DMS114 treated with DMSO at 0.1 percent for 48 hours (cell line): Measurements from ENCODE around the gene PILRA.
"Not testable (repeated sequence)": the region's sequence is repeated elsewhere in the genome, so short reads cannot be mapped to it uniquely, and the experiment has no call there.

Experiments used
- DNase-seq: peaks from one replicate; lab custom pipeline; 2025; ENCODE audit not compliant: unreplicated experiment; lab: John Stamatoyannopoulos, UW

The PILRA gene

DNA sequence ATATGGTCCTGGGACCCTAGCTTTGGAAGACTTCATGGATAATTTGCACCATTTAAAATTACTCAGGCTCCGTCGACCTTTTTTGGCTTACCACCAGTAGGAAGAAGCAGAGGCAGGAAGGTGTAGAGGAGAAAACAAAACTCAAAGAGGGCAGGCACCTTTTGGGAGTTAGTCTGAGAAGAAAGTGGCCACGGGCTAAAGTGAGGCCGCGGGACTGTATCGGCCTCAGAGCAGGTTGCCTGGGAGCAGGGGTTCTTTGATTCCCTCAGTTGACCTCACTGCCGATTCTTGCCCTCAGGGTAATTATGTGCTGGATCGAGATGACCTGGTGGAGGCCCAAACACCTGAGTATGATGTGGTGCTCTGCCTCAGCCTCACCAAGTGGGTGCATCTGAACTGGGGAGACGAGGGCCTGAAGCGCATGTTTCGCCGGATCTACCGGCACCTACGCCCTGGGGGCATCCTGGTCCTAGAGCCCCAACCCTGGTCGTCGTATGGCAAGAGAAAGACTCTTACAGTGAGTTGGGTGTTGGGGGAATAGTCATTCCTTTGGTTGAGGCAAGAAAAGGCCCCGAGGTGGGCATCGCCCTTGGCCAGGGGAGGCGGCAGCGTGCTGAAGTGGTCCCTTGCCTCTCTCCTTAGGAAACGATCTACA is 59.5 kb downstream of the PILRA start:
- no peak for DNase-seq

DNA sequence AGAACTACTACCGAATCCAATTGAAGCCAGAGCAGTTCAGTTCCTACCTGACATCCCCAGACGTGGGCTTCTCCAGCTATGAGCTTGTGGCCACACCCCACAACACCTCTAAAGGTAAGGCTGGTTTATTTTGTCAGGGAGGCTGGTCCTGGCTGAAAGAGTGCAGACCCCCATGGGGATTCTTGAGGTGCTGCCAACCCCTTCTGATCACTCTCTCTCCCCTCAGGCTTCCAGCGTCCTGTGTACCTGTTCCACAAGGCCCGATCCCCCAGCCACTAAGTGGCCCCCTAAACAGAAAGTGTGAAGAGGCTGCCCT is 59.9 kb downstream of the PILRA start:
- DNase-seq = no peak

DNA sequence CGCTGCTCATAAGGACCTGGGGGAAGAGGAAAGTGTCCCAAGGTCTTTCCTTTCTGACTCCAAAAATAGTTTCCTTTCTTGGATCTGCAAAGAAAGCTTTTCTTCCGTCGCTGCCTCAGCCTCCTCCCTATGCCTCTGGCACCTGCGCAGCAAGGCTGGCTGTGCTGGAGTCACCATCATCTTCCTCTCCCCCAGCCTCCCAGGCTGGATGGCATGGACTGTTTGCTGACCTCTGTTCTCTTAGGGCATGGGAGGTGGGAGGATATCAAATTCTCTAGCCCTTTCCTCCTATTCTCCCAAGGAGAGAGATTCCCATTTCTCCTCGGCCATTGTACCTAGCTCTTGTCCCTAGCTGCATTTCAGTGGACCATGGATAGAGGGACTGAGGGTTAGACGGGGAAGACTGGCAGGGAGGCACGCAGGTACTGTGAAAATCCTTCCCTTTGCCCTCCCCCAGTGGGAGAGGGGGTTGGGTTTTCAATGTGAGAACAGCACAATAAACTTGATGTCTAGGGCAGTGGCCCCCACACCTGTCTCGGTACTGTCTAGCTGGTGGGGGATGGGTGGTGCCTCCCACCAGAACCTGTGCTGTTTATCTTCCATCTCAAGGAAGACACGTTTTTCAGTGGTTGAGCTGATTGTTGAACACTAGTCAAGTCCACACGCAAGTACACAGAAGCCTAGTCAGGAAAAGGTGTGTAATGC is 60.5 kb downstream of the PILRA start:
- DNase-seq = no peak

DNA sequence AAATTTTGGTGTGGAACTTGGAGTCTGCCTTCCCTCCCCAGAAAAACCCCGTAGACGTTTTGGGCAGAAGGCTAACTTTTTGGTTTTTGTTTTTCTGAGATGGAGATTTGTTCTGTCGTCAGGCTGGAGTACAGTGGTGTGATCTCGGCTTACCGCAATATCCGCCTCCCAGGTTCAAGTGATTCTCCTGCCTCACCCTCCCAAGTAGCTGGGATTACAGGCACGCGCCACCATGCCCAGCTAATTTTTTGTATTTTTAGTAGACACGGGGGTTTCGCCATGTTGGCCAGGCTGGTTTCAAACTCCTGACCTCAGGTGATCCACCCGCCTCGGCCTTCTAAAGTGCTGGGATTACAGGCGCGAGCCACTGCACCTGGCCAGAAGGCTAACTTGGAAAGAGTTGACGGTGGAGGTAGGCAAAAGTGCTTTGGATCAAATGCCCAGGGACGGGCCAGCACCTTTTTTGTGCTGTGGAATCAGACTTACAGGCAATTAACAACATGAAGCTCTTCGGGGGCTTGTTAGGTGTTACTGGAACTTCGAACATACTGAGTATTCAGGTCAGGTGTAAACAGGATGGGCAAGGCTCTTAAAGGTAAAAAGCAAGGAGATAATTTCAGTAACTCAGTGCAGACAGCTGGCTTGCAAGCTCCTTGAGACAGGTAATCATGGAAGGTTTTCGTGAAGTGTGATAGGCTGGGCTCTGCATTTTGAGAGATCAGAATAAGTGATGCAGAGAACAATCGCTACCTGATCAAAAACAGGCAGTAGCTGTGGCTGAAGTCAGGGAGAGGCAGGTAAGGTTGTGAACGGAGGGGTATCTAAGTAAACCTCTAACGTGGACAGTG is 61.2 kb downstream of the PILRA start:
- DNase-seq = no peak

DNA sequence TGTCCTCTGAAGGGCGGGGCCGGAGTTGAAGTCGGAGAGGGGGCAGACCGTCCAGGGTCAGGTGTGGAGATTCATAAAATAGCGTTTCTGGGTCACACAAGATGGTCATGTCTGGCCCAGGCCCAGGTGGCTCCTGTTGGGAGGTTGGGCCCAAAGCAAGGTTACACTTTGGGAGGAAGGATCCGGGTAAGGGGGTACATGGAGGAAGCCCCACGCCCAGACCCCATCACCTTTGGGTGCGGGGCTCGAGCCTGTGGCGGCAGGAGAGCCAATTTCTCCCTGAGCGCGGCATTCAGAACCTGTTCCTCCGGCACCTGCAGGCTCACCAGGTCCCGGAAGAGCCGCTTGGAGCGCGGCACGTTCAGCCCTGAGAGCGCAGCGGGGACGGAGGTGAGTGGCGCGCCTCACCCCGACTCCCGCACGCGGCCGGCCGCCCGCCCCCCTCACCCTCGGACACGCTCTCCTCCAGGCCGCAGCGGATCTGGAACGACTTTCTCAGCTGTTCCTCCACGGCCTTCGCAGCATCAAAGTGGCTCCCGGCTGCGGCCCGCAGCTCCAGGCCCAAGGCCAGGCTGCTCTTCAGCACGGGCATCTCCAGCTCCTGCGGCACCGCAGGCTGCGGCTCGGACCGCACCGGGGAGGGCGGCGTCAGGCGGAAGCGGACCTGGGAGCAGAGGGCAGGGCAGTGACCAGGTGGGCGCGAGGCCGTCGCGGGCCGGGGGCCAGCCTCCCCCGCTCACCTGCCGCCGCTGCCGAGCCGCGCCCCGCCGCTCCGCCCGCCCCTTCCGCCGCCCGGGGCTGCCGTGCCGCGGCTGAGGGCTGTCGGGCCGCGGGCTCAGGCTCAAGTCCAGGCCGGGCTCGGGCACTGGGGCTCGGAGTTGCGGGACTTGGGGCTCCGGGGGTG is 62.4 kb downstream of the PILRA start:
- no peak for DNase-seq

DNA sequence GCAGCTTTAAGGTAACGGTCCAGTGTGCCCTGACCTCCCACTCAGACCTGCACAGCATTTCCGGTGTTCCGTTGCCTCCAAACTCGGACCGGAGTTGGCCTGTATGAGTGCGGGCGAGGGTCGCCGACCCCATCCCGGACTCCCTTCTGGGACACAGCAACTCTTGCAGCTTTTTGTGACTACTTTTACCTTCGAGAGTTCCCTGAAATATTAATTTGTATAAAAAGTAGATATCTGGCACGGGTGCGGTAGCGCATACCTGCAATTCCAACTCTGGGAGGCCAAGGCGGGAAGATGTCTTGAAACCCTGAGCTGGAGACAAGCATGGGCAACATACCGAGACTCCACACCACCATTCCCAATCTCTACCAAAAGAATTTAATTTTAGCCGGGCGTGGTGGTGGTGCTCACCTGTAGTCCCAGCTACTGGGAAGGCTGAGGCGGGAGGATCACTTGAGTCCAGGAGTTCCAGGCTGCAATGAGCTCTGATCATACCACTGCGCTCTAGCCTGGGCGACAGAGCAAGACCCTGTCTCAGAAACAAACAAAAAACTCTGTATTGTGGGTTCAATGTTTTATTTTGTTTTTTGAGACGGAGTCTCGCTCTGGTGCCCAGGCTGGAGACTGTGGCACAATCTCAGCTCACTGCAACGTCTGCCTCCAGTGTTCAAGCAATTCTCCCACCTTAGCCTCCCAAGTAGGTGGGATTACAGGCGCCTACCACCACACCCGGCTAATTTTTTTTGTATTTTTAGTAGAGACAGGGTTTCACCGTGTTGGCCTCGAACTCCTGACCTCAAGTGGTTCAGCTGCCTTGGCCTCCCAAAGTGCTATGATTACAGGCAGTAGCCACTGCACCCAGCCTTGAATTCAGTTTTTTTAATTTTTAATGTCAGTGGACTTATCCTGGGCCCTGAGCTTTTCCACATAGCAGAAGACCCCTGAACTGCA is 64.1 kb downstream of the PILRA start:
- no peak for DNase-seq

DNA sequence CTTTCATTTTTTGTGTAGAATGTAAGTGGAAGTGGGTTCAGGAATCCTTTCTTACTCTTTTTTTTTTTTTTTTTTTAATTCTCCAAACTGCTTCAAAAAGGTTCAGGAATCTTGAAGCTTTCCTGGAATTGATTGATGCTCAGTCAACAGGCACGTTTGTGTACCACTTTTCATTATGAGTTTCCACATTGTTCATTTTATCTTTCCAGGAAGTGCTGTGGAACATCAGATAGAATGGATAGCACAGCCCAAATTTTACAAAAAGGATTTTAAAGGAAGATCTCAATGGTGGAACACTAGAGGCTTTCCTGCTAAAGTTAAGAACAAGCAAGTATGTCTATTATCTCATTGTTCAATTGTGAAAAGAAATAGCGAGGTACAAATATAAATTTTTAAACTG is 64.9 kb downstream of the PILRA start:
- DNase-seq = no peak

DNA sequence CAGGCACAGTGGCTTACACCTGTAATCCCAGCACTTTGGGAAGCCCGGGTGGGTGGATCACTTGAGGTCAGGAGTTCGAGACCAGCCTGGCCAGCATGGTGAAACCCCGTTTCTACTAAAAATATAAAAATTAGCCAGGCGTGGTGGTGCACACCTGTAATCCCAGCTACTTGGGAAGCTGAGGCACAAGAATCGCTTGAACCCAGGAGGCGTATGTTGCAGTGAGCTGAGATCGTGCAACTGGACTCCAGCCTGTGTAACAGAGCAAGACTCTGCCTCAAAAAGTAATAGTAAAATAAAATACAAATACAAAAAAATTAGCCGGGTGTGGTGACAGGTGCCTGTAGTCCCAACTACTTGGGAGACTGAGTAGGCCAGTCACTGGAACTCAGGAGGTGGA is 65.4 kb downstream of the PILRA start:
- DNase-seq = not testable (repeated sequence)

DNA sequence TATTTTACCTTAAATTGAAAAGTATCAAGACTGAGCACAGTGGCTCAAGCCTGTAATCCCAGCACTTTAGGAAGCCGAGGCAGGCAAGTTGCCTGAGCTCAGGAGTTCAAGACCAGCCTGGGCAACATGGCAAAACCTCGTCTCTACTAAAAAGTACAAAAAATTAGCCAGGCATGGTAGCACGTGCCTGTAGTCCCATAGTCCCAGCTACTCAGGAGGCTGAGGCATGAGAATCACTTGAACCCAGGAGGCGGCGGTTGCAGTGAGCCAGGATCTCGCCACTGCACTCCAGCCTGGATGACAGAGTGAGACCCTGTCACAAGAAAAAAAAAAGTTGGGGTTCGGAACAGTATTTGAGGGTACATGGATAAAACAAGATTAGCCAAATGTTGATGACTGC is 66.0 kb downstream of the PILRA start:
- not testable (repeated sequence) for DNase-seq

DNA sequence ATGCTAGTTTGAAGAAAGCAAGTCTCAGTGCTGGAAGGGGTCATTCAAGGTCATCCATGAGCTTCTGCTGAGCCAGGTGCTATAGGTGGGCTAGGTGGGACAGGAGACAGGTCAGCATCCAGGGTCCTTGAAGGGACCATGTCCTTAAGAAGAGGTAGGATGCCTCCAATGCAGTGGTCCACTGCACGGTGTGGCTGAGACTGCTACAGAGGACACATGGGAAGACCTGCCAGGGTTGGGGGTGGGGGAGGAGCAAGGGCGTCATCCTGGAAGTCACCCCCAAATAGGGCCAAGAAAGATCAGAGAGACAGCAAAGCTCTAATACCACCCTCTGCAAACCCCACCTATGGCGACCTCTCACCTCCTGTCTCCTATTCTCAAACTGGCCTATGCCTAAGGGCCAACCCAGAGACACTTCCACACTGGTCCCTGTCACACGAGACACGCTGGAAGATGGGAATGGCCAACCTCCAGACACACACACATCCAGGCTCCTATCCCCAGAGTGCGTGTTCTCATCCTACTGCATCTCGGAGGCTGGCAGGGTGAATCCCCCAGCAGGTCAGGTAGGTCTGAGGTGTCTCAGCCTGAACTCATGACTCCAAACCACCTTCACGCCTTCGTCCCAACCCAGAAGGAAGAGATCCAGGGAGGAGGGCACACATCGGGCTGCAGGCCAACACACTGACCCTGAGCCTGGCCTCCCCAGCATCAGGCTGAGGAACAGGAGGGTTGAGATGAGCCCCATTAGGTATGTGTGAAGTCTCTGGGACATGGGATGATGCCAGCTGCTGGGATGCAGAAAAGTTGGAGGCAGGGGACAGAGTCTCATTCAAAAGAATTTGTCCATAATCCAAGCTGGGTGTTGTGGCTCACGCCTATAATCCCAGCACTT is 68.6 kb downstream of the PILRA start:
- no peak for DNase-seq

DNA sequence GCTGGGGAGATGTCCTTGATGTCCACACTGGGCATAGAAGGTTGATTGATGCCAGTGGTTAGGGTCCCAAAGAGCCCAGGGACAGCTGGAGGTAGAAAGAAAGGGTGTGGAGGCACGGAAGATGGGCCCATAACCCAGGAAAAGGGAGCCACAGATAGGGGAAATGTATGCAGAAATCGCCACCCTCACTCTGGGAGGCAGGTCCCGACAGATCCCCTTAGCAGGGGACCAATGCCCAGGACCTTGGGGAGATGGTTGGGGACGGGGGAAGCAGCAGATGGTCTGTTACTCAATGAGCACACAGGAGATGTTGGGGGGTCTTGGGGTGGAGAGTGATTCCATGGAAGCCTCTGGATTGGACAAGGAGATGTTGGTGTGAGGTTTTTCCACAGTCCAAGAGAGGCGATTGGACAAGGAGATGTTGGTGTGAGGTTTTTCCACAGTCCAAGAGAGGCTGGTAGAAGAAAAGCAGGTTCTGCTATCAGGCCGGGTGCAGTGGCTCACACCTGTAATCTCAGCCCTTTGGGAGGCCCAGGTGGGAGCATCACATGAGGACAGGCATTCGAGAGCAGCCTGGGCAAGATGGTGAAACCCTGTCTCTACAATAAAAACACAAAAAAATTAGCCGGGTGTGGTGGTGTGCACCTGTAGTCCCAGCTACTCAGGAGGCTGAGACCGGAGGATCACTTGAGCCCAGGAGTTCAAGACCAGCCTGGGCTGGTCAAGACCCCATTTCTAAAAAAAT is 70.0 kb downstream of the PILRA start:
- no peak for DNase-seq

DNA sequence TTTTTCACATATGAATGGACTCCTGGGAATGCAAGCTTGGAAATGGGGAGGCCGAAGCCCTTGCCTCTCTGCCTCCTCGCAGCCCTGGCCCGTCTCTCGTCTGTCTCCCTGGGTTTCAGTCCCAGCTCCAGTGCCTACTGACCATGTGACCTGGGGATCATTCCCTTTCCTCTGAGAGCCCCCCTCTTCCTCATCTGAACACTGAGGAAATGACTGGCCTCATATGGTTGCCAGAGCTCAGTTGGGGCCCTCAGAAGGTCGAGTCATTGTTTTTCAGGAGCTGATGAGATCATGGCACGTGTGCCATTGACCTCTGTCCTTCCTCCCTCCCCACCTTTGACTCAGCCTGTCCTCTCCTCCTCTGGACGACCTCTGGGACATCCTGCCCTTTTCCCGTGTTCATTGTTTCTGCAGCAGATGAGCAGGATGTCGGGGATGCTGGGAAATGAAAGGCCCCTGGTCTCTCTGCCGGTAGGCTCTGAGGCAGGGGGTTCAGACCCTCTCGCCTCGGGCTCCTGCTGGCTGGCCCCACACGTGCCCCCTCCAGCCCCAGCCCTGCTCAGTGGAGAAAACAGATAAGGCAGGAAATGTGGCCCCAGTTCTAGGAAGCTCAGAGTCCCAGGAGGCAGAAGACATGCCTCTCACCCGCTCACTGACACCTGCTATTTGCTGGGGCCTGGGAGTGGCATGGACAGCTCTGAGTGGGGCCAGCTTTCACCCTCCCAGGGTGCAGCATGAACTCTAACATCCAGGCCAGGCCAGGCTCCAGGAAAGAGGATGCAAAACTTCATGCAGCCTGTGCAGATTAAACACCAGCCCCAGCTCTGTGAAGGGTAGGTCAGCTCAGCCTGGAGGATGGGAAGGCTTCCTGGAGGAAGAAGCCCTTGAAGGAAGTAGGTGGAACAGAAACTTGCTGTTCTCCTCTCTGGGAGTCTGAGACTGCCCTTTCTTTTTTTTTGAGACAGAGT is 71.3 kb downstream of the PILRA start:
- no peak for DNase-seq

DNA sequence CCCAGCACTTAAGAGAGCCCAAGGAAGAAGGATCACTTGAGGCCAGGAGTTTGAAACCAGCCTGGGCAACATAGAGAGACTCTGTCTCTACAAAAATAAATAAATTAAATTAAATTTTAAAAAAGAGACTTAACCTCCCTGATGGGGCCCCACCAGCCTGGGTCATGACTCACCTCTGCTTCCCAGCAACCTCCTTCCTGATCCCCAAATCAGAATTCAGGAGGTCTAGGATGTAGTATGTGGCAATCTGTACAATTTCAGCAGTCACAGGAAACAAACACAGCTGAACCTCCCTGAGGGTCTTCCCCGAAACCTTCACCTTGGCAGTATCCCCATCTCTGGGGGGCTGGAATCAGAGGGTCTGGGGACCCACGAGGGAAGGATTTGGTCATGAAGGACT is 72.8 kb downstream of the PILRA start:
- no peak for DNase-seq

DNA sequence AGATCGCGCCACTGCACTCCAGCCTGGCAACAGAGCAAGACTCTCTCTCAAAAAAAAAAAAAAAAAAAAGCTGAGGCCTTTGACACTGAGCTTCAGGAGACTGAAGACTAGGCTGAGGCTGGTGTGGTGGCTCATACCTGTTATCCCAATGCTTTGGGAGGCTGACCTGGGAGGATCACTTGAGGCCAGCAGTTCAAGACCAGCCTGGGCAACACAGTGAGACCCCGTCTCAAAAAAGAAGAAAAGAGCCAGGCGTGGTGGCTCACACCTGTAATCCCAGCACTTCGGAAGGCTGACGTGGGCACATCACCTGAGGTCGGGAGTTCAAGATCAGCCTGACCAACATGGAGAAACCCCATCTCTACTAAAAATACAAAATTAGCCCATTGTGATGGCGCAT is 74.1 kb downstream of the PILRA start:
- not testable (repeated sequence) for DNase-seq

DNA sequence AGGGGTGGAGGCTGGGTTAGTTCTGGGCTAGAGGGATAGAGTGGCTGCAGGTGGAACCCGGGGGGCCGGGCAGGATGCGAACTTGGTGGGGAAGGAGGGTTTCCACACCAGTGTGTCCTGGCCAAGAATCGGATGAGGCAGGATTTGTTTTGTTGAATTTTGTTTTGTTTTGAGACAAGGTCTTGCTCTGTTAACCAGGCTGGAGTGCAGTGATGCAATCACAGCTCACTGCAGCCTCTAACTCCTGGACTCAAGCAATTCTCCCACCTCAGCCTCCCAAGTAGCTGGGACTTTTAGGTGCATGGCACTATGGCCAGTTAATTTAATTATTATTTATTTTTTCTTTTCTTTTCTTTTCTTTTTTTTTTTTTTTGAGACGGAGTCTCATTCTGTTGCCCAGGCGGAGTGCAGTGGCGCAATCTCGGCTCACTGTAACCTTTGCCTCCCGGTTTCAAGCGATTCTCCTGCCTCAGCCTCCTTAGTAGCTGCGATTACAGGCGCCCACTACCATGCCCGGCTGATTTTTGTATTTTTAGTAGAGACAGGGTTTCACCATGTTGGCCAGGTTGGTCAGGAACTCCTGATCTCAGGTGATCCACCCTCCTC is 76.0 kb downstream of the PILRA start:
- no peak for DNase-seq
